GM18502 (cell line): ENCODE results near the gene BAD.

Experiments used
- ATAC-seq: cut with Tn5 transposase; IDR thresholded peaks from one replicate; pipeline ENCODE4 v1.9.1; 2021; ENCODE audit warnings: mild to moderate bottlenecking; ENCODE audit not compliant: unreplicated experiment, poor library complexity

BAD gene

DNA sequence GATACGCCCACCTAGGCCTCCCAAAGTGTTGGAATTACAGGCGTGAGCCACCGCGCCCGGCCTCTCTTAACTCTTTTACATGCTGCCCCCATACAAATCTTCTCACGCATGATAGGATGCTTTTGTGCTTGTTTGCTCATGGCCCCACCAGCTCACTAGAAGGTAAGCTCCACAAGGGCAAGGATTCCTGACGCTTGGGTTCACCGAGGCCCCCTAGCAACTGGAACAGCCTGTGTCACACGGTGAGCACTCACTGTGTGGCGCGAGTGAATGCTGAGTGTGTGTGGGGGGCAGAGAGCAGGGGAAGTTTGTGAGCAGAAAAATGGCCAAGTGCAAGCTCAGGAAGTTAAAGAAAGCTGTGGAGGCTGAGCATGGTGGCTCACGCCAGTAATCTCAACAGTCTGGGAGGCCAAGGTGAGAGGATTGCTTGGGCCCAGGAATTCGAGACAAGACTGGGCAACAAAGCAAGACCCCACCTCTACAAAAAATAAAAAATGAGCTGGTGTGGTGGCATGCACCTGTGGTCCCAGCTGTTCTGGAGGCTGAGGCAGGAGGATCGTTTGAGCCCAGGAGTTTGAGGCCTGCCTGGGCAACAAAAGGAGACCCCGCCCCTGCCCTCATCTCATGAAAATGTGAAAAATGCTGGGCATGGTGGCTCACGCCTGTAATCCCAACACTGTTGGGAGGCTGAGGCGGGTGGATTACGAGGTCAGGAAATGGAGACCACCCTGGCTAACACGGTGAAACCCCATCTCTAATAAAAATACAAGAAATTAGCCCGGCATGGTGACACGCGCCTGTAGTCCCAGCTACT, 2.3 kb downstream of the BAD start:
- ATAC-seq, result no peak

DNA sequence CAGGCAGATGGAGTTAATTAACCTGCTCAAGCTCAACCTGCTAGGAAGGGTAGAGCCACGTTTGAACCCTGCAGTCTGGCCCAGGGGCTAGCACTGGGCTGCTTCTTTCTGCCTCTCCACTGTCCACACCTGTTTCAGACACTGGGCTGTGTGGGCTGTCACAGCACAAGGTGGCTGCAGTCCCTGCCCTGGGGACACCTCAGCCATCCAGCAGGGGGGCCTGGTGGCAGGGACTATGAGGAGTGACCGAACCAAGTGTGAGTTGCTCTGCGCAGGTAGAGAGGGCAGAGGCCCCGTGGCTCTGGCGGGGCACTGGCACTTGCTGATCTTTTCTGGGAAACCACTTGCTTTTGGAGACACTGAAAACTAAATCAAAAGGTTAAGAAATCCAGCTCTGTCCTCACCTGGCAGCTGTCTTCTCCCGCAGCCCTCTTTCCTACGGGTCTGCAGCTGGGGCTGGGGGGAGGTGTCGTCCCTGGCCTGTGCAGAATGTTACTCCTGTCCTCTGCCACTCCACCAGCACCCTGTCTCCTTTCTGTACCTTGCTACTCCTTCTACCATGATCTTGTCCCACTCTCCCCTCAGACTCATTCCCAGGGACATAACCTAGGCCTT, 5.8 kb downstream of the BAD start:
- no peak for ATAC-seq

DNA sequence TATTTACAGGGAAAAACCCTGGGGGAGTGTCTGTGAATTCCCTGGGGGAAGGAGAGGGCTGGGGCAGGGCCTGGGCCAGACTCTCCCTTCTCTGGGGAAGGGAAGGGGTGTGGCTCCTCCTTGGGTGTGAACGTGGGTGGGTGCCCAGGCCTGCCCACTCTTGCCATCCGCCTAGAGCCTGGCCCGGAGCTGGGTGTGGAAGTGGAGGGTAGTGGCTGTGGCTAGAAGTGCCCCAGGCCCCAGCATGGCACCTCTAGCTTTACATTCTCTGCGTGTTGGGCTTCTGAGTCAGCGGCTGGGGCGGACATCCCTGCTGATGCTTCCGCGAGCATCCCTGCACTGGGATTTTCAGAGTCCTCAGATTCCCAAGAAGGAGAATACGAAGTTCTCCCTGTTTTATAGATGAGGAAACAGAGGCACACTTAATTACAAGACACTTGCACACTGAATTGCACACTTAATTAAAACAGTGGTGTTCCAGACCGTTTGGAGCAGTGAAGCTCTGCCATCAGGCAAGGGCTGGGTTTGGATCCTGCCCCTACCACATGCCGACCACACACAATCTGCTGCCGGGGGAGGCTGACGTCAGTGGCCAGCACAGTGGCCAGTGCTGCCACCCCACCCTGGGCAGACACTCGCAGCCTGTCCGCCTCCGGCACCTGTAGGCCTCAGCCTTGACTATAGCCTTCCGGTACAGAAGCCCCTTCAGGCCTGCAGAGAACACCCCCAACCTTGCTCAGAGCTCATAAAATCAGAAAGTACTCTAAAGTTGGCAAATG, 7.6 kb downstream of the BAD start:
- ATAC-seq, result no peak

GRCh38 chr11:64275841-64276240, 8.6 kb downstream of the BAD start:
- no peak for ATAC-seq

- no peak for ATAC-seq
Measured at GRCh38 chr11:64275031-64275800, 9.2 kb downstream of the BAD start.

- peak; percentile 64 for ATAC-seq
Measured at GRCh38 chr11:64269540-64270220, 14.8 kb downstream of the BAD start.

GRCh38 chr11:64268893-64269539, 15.4 kb downstream of the BAD start:
- peak; percentile 8 for ATAC-seq

DNA sequence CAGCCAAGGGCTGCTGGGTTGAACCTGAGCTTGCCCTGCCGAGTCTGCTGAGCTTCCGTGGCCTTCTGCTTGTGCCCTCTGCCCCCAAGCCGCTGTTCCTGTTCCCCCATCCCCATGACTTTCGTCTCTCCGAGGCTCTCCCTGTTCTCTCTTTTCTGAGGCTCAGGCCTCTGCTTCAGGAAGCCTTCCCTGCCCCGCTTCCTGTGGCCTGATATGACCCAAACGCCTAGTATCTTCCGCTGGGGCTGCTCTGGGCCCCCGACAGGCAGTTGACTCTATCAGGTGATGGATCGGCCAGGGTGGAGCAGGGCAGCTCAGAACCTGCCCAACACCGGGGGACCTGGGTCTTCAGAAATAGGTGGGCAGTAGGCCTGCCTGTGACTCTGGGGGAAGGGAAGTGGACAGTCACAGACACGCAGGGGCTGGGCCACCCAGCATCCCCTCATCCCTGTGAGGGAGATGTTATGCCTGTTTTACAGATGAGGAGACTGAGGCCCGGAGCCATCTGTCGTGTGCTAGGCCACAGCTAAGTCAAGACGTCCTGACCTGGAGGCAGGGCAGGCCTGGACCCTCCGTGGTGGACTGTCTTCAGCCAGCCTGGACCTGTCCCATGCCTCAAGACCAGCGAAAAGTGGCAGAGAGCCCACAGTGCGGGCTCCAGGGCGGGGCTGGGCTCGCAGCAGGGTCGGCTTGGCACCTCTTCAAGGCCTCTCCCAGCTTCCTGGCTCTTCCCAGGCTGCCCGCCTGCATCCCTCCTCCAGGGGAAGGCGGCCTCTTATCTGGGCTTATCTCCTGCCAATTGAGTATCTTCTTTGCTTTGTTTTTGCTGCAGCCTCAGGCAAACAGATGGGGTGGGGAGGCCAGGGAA, 16.2 kb downstream of the BAD start:
- no peak for ATAC-seq

DNA sequence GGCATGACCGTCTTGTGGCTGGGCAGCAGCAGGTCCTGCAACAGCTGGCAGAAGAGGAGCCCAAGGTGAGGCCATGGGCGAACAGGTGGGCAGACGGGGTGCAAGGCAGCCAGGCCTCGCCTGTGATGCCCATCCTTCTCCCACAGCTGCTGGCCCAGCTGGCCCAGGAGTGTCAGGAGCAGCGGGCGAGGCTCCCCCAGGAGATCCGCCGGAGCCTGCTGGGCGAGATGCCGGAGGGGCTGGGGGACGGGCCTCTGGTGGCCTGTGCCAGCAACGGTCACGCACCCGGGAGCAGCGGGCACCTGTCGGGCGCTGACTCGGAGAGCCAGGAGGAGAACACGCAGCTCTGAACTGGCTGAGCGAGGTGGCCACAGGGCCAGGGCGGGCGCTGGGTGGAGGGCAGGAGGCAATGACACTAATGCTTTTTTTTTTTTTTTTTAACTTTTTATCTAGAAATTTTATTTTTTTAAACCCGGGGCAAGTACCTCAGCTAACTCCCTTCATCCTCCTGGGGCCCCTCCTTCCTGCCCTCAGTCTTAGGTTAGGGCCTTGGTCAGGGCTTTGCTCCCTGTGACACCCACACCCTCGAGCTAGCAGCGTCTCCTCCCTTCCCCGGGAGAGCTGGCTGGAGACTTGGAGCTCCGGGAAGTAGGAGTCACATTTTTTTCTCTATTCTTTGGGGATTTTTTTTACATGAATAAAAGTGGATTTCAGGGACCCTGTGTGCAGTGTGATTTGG, 17.1 kb downstream of the BAD start:
- no peak for ATAC-seq

- ATAC-seq, result no peak
Measured at GRCh38 chr11:64266339-64266738, 18.1 kb downstream of the BAD start.

DNA sequence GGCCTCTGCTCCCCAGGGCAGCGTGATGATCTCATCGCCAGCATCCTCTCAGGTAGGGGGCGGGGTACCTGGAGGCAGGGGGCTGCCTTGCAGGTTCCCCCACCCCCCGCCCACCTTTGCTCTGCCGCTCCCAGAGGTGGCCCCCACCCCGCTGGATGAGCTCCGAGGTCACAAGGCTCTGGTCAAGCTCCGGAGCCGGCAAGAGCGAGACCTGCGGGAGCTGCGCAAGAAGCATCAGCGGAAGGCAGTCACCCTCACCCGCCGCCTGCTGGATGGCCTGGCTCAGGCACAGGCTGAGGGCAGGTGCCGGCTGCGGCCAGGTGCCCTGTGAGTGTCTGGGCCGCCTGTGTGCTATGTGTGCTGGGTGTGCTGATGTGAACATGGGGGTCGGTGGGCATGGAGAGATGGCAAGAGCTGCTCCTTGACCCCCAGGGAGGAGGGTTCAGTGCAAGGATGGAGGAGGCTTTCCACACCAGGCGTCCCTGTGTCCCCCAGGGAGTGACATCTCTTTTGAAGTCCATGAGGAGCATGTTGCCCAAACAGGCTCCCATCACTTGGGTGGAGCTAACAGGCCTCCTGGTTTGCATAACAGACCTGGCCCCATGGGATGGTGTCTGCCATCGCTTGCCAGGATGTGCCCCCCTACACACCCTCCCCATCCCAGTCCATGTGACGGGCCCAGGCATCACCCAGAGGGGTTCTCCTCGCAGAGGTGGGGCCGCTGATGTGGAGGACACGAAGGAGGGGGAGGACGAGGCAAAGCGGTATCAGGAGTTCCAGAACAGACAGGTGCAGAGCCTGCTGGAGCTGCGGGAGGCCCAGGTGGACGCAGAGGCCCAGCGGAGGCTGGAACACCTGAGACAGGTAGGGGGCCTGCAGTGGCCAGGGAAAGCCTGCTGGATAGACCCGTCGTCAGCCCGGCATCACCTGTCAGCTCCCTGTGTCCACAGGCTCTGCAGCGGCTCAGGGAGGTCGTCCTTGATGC, 19.0 kb downstream of the BAD start:
- ATAC-seq, result no peak

- ATAC-seq, result no peak
Measured at GRCh38 chr11:64264371-64264852, 20.1 kb downstream of the BAD start.

DNA sequence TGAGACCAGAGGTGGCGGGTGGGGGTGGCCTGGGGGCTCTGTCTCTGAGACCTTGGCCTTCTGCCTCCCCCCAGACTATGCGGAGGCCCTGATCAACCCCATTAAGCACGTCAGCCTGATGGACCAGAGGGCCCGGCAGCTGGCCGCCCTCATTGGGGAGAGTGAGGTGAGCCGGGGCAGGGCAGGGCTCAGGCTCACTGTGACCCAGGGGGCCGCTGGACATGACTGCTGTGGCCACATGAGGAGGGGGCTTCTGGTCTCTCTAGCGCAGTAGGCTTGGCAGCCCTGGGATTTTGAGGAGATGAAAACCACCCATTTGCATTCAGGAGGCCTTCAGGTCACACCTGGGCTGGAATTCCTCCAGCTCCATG, 20.5 kb downstream of the BAD start:
- ATAC-seq, result no peak

- ATAC-seq, result no peak
Measured at GRCh38 chr11:64263021-64263946, 21.2 kb downstream of the BAD start.

- no peak for ATAC-seq
Measured at GRCh38 chr11:64262271-64263002, 22.0 kb downstream of the BAD start.
